H1 (cell line): ENCODE measurements around the gene PHEX. TPM values are rescaled to one million over a fixed set of nuclear protein-coding genes. Genes with fewer than 3 reads are reported as not detected.

Experiments
- BACH1 ChIP-seq: IDR thresholded peaks from 2 replicates; pipeline ENCODE4 v1.6.1; 2012; ENCODE audit warnings: low read length, improper control_type of control experiment
- BRCA1 ChIP-seq: IDR thresholded peaks from 2 replicates; pipeline ENCODE4 v1.6.1; 2012; ENCODE audit warnings: low read depth, low read length, improper control_type of control experiment
- SP2 ChIP-seq: IDR thresholded peaks from 2 replicates; pipeline ENCODE4 v1.6.1; 2012; ENCODE audit warnings: mild to moderate bottlenecking, low read length, inconsistent platforms
- polyA plus RNA-seq, 7 experiments: library from polyadenylated mRNA; depleted of rRNA in 3 of 7; stranded (reverse) in 5 of 7; unstranded in 2 of 7; fragments of >200 nt in 5 of 7; fragments of 200-250 nt in 2 of 7; gene quantifications; 1 replicate in 5 of 7; 2 replicates in 1 of 7; 4 replicates in 1 of 7; pipeline versions ENCODE4 v1.2.1 to v1.2.3, GENCODE V29; 2011 to 2013; ENCODE audit warnings: missing spikeins in 2 of 7, mixed read lengths in 2 of 7
- total RNA-seq: library from RNA; stranded (reverse); fragmentation: NEBNext Ultra II Directional; extraction: Animal tissue kit (Norgen Biotek cat#: 25700); gene quantifications from 2 replicates; pipeline ENCODE4 v1.2.1, GENCODE V29; 2021
- TF ChIP-seq, protein P1 (sequence below): IDR thresholded peaks from 2 replicates; pipeline ENCODE4 v1.6.1; 2012; ENCODE audit warnings: low read length, inconsistent platforms

The PHEX gene
- total and polyA plus RNA-seq, 2 of the 8 experiments (the other 6 are each of a cell fraction or from before 2014, with no cell fraction given), result 0.03 to 0.11 TPM

DNA sequence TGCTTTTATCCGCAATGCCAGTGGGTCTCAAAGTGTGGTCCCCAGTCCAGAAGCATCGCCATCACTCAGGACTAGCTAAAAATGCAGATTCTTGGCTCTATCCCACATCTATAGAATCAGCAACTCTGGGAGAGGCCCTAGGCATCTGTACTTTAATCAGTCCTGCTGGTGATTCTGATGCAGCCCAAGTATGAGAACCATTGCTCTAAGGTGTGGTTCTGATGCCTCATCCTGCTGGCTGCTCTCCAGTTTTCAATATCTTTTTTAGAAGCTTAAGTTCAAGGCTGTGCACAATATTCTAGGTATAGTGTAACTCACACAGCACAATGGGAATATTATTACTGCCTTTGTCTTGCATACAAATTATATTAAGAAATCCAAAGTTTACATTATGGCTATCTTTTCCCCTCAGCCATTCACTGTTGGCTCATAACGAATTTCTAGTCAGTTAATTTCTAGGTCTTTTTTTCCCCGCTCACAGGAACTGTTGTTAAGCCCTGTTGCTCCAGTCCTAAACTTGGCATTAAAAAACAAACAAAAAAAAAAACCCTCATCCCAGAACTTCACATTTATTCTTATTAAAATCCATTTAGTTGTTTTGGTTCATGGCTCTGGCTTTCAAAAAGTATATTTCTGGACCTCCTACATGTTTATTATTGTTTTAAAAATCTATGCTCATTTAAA lies 109.1 kb downstream of the PHEX start (continued):
- TF ChIP-seq SP2 (no peak), BRCA1 (no peak), BACH1 (no peak)
- TF ChIP-seq, protein P1, sequence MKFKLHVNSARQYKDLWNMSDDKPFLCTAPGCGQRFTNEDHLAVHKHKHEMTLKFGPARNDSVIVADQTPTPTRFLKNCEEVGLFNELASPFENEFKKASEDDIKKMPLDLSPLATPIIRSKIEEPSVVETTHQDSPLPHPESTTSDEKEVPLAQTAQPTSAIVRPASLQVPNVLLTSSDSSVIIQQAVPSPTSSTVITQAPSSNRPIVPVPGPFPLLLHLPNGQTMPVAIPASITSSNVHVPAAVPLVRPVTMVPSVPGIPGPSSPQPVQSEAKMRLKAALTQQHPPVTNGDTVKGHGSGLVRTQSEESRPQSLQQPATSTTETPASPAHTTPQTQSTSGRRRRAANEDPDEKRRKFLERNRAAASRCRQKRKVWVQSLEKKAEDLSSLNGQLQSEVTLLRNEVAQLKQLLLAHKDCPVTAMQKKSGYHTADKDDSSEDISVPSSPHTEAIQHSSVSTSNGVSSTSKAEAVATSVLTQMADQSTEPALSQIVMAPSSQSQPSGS, result no peak
